GM12878 (cell line): ENCODE results near the gene ENDOU.

ENCODE experiments used
- POLR2AphosphoS2 ChIP-seq: IDR thresholded peaks from 2 replicates; pipeline ENCODE4 v1.6.1; 2011; ENCODE audit warnings: low read depth, mild to moderate bottlenecking, low read length, improper control_type of control experiment, moderate library complexity
- ZSCAN29 ChIP-seq: fragments of 450-650 bp; IDR thresholded peaks from 2 replicates; pipeline ENCODE4 v1.6.1; 2017; ENCODE audit warnings: mild to moderate bottlenecking, moderate library complexity

DNA sequence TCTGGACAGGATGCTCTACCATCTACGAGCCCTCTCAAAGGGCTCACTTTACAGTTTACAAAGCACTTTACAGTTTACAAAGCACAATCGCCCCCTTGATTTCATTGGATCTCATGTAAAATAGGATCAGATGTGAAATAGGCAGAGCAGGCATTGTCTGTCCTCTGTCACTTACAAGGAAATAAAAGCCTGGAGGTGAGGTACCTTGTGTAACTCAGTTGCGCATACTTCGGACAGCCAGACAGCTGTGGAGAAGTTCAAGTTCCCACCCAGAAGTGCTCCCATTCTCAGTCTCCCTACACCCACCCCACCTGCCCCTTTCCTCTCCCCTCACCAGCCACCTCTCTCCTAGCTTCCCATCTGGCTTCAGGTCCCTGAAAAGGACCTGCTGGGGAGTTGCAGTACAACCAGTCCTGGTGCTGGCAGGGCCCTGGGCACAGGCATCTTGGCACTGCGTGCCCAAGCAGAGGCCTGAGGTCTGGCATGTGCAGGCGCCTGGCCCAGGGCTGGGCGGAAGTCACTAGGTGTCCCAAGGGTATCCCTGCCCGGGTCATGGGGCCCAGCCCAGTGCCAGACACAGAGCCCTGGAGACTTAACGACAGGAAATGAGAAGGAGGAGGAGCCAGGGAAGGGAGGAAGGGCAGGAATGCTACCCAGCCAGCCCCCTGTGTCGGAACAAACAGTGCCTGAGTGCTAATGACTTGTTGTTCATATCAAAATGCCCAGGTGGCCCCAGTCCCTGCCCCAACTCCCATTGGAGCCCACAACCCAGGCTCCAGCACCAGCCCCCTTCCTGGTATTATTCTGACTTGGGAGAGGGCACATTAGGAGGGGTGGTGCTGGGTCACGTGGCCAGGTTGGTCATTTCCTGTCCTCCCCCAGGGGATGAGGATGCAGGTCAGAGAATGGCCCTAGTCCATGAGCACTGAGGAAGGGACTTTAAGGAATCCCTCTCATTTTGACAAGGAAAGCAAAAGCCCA is 28.0 kb upstream of the ENDOU start:
- TF ChIP-seq POLR2AphosphoS2 (no peak), ZSCAN29 (no peak)
